HepG2 (cell line): ENCODE results near the gene COL9A3. TPM values are rescaled to one million over a fixed set of nuclear protein-coding genes. Genes with fewer than 3 reads are reported as not detected.

Experiments used
- CENPX ChIP-seq: sonication (generic); formaldehyde crosslinking; IDR thresholded peaks from 2 replicates; pipeline ENCODE4 v1.9.0; 2021; ENCODE audit warnings: mild to moderate bottlenecking, missing genetic modification reagents, moderate library complexity
- ERF ChIP-seq: IDR thresholded peaks from 2 replicates; pipeline ENCODE4 v1.6.1; 2018; ENCODE audit warnings: missing biosample characterization, missing genetic modification reagents
- HNRNPH1 ChIP-seq: fragments of 200-400 bp; formaldehyde crosslinking; optimal IDR thresholded peaks from 2 replicates; pipeline ENCODE3; 2017; ENCODE audit warnings: mild to moderate bottlenecking, low read depth, low read length
- HNRNPK ChIP-seq: fragments of 200-400 bp; formaldehyde crosslinking; IDR thresholded peaks from 2 replicates; pipeline ENCODE4 v1.6.1; 2018; ENCODE audit warnings: low read length, low read depth, moderate library complexity, mild to moderate bottlenecking; ENCODE audit not compliant: poor library complexity, severe bottlenecking
- MED13 ChIP-seq: sonication (generic); formaldehyde crosslinking; IDR thresholded peaks from 2 replicates; pipeline ENCODE4 v1.5.0; 2020; ENCODE audit warnings: missing genetic modification reagents
- MEF2D ChIP-seq: sonication (generic); formaldehyde crosslinking; IDR thresholded peaks from 2 replicates; pipeline ENCODE4 v1.5.1; 2020; ENCODE audit warnings: mild to moderate bottlenecking, missing genetic modification reagents
- MEIS1 ChIP-seq: sonication (generic); formaldehyde crosslinking; IDR thresholded peaks from 2 replicates; pipeline ENCODE4 v1.9.0; 2021; ENCODE audit warnings: mild to moderate bottlenecking, missing genetic modification reagents, moderate library complexity, borderline replicate concordance
- NFYB ChIP-seq: sonication (generic); formaldehyde crosslinking; IDR thresholded peaks from 2 replicates; pipeline ENCODE4 v1.4.0; 2020; ENCODE audit warnings: missing genetic modification reagents
- PRPF4 ChIP-seq: fragments of 200-400 bp; formaldehyde crosslinking; IDR thresholded peaks from 2 replicates; pipeline ENCODE4 v1.6.1; 2016; ENCODE audit warnings: low read length, low read depth; ENCODE audit not compliant: poor library complexity, severe bottlenecking
- ZHX2 ChIP-seq, 2 experiments: sonication (generic) in 1 of 2; formaldehyde crosslinking in 1 of 2; IDR thresholded peaks; 2 replicates each; pipeline versions ENCODE4 v1.6.1 to v1.9.0; 2014 to 2022; ENCODE audit warnings: antibody characterized with exemption in 1 of 2, borderline replicate concordance in 1 of 2, inconsistent platforms in 1 of 2, low read depth in 1 of 2, missing genetic modification reagents in 1 of 2
- ZNF230 ChIP-seq: sonication (generic); formaldehyde crosslinking; IDR thresholded peaks from 2 replicates; pipeline ENCODE4 v1.4.0; 2020; ENCODE audit warnings: mild to moderate bottlenecking, missing genetic modification reagents
- ZNF251 ChIP-seq: sonication (generic); formaldehyde crosslinking; IDR thresholded peaks from 2 replicates; pipeline ENCODE4 v1.9.0; 2021; ENCODE audit warnings: mild to moderate bottlenecking, missing genetic modification reagents
- ZNF333 ChIP-seq: sonication (generic); formaldehyde crosslinking; IDR thresholded peaks from 2 replicates; pipeline ENCODE4 v1.4.0; 2020; ENCODE audit warnings: mild to moderate bottlenecking, missing genetic modification reagents, borderline replicate concordance
- ZNF367 ChIP-seq: sonication (generic); formaldehyde crosslinking; IDR thresholded peaks from 2 replicates; pipeline ENCODE4 v1.4.0; 2020; ENCODE audit warnings: missing genetic modification reagents, borderline replicate concordance
- ZNF441 ChIP-seq: sonication (generic); formaldehyde crosslinking; IDR thresholded peaks from 2 replicates; pipeline ENCODE4 v1.7.0; 2021; ENCODE audit warnings: missing genetic modification reagents, borderline replicate concordance
- ZNF558 ChIP-seq: sonication (generic); formaldehyde crosslinking; IDR thresholded peaks from 2 replicates; pipeline ENCODE4 v1.9.0; 2022; ENCODE audit warnings: mild to moderate bottlenecking, missing genetic modification reagents, borderline replicate concordance
- ZNF737 ChIP-seq: sonication (generic); formaldehyde crosslinking; IDR thresholded peaks from 2 replicates; pipeline ENCODE4 v1.5.0; 2020; ENCODE audit warnings: missing genetic modification reagents, mild to moderate bottlenecking, borderline replicate concordance
- ZNF784 ChIP-seq: sonication (generic); formaldehyde crosslinking; IDR thresholded peaks from 2 replicates; pipeline ENCODE4 v1.5.1; 2020; ENCODE audit warnings: missing genetic modification reagents, mild to moderate bottlenecking, borderline replicate concordance
- ZSCAN20 ChIP-seq: sonication (generic); formaldehyde crosslinking; IDR thresholded peaks from 2 replicates; pipeline ENCODE4 v1.4.0; 2020; ENCODE audit warnings: missing genetic modification reagents, mild to moderate bottlenecking, borderline replicate concordance
- polyA plus RNA-seq, 8 experiments: library from polyadenylated mRNA; depleted of rRNA in 3 of 8; stranded (reverse) in 7 of 8; unstranded in 1 of 8; fragments of >200 nt; fragmentation: Illumina TruSeq in 4 of 8; extraction: Trizol in 4 of 8; gene quantifications; 2 replicates each; pipeline versions ENCODE4 v1.2.1 to v1.2.3, GENCODE V29; 2011 to 2016; ENCODE audit warnings: low read depth in 4 of 8, missing spikeins in 1 of 8, mixed read lengths in 1 of 8; ENCODE audit not compliant: insufficient read depth in 1 of 8
- total RNA-seq, 5 experiments: library from RNA; depleted of rRNA; stranded (reverse); fragments of >200 nt; fragmentation: Illumina TruSeq; extraction: Trizol; gene quantifications; 2 replicates each; pipeline ENCODE4 v1.2.3, GENCODE V29; 2016; ENCODE audit warnings: low read depth in 1 of 5

COL9A3 gene
- total and polyA plus RNA-seq, 2 of the 13 experiments (the other 11 are each of a cell fraction or from before 2014, with no cell fraction given) = 155 to 204 TPM

- no peak for TF ChIP-seq ZNF367
- TF ChIP-seq CENPX (CRISPR knock-in tag) = no peak
- TF ChIP-seq ZNF737 (CRISPR knock-in tag) = no peak
- TF ChIP-seq MEF2D (CRISPR knock-in tag) = no peak
- peak; percentile 52; the same call in 1 of the 2 replicates for TF ChIP-seq ERF
- TF ChIP-seq NFYB (CRISPR knock-in tag) = no peak
- no peak for TF ChIP-seq ZHX2 (IDR thresholded peaks at IDR 0.05; ENCODE audit: low read depth)
- TF ChIP-seq ZHX2 (CRISPR knock-in tag; IDR thresholded peaks at IDR 0.05; ENCODE audit: borderline replicate concordance) = no peak
- TF ChIP-seq ZNF784 (CRISPR knock-in tag) = no peak
- peak; percentile 79; the same call in 1 of the 2 replicates for TF ChIP-seq MEIS1
- no peak for TF ChIP-seq ZSCAN20 (CRISPR knock-in tag)
- no peak for TF ChIP-seq ZNF441
- no peak for TF ChIP-seq ZNF333
- TF ChIP-seq MED13 (CRISPR knock-in tag) = 0 out of 2 replicates have a peak, but pooled peaks have one; percentile 60
- no peak for TF ChIP-seq HNRNPK
- TF ChIP-seq ZNF251 (CRISPR knock-in tag) = no peak
- TF ChIP-seq ZNF558 = no peak
- no peak for TF ChIP-seq PRPF4
- no peak for TF ChIP-seq HNRNPH1
- TF ChIP-seq ZNF230 = peak; percentile 30; the same call in 1 of the 2 replicates
These were observed 1.5 kb upstream of the COL9A3 start (continued) for GRCh38 chr20:62815066-62815991.
